OCI-LY7 (cell line): ENCODE measurements around the gene FAM234B. TPM values are rescaled to one million over a fixed set of nuclear protein-coding genes. Genes with fewer than 3 reads are reported as not detected.

Experiments used
- BruUV-seq: library from RNA; stranded (reverse); fragments of 400-500 nt; replicated peaks from 2 replicates; lab custom pipeline; 2021; lab: Mats Ljungman, UMichigan
- CTCF ChIA-PET: fragments of 300-600 bp; sonication (Branson Sonifier 250); formaldehyde crosslinking; loops from one replicate; lab custom pipeline; 2022; ENCODE audit warnings: antibody characterized with exemption; ENCODE audit not compliant: unreplicated experiment; lab: Charles Lee
- POLR2A ChIA-PET: fragments of 300-600 bp; sonication (Branson Sonifier 250); formaldehyde crosslinking; loops from one replicate; lab custom pipeline; 2022; ENCODE audit warnings: antibody characterized with exemption; lab: Charles Lee
- DNase-seq: peaks from one replicate; pipeline ENCODE4 v3.0.0-alpha.2; 2015; ENCODE audit warnings: low spot score
- H2AFZ ChIP-seq: fragments of 200-600 bp; sonication (generic), shearing (Covaris generic); 2 replicates; pipeline ENCODE4 v1.6.1; 2014; ENCODE audit warnings: mild to moderate bottlenecking, antibody characterized with exemption, low read length, moderate library complexity
- H3K27ac ChIP-seq: fragments of 200-600 bp; sonication (generic); 2 replicates; pipeline ENCODE4 v1.5.1; 2014; ENCODE audit warnings: mixed run types, low read depth, mild to moderate bottlenecking, moderate library complexity, low read length, inconsistent platforms; ENCODE audit not compliant: poor library complexity, severe bottlenecking
- H3K36me3 ChIP-seq: fragments of 200-600 bp; sonication (generic); 2 replicates; pipeline ENCODE4 v1.6.1; 2014; ENCODE audit warnings: mild to moderate bottlenecking, antibody characterized with exemption, low read length, moderate library complexity, mixed read lengths; ENCODE audit not compliant: insufficient read depth
- H3K4me1 ChIP-seq: fragments of 200-600 bp; sonication (generic); 2 replicates; pipeline ENCODE4 v1.5.1; 2014; ENCODE audit warnings: mild to moderate bottlenecking, low read length; ENCODE audit not compliant: insufficient read depth, poor library complexity, severe bottlenecking
- H3K4me2 ChIP-seq: fragments of 200-600 bp; sonication (generic); 2 replicates; pipeline ENCODE4 v1.6.1; 2014; ENCODE audit warnings: mild to moderate bottlenecking, low read length
- H3K4me3 ChIP-seq: fragments of 200-600 bp; sonication (generic); 2 replicates; pipeline ENCODE4 v1.5.1; 2014; ENCODE audit warnings: mild to moderate bottlenecking, low read depth, low read length; ENCODE audit not compliant: poor library complexity, severe bottlenecking
- H3K79me2 ChIP-seq: fragments of 200-600 bp; sonication (generic); 2 replicates; pipeline ENCODE4 v1.6.1; 2016; ENCODE audit warnings: low read depth, mild to moderate bottlenecking, low read length, moderate library complexity, mixed read lengths; ENCODE audit not compliant: insufficient read depth
- H3K9me2 ChIP-seq: fragments of 200-600 bp; sonication (generic); 2 replicates; pipeline ENCODE4 v1.6.1; 2016; ENCODE audit warnings: mild to moderate bottlenecking, low read length, mixed read lengths; ENCODE audit not compliant: insufficient read depth
- H3K9me3 ChIP-seq: fragments of 200-600 bp; sonication (generic); 2 replicates; pipeline ENCODE4 v1.6.1; 2014; ENCODE audit warnings: mild to moderate bottlenecking, mixed run types, low read length, mixed read lengths
- H4K20me1 ChIP-seq: fragments of 200-600 bp; sonication (generic); 2 replicates; pipeline ENCODE4 v1.6.1; 2014; ENCODE audit warnings: mild to moderate bottlenecking, antibody characterized with exemption, low read length, moderate library complexity, mixed read lengths; ENCODE audit not compliant: insufficient read depth
- CTCF ChIP-seq: fragments of 200-600 bp; sonication (generic); conservative IDR thresholded peaks from 2 replicates; pipeline ENCODE4 v1.5.1; 2014; ENCODE audit warnings: mild to moderate bottlenecking, antibody characterized with exemption, low read length, moderate library complexity, mixed read lengths
- EZH2phosphoT487 ChIP-seq: fragments of 200-600 bp; sonication (generic); IDR thresholded peaks from 2 replicates; pipeline ENCODE4 v1.6.1; 2018; ENCODE audit warnings: low read depth, borderline replicate concordance, mild to moderate bottlenecking, mixed run types, antibody characterized with exemption, low read length, moderate library complexity, mixed read lengths
- intact Hi-C: fragments of 100-400 bp; cut with micrococcal nuclease; formaldehyde crosslinking; loops from one replicate; pipeline ENCODE4 v1.10.0; 2022; ENCODE audit not compliant: unreplicated experiment
- total RNA-seq, 2 experiments: library from RNA; depleted of rRNA in 1 of 2; stranded (reverse); fragments of >200 nt in 1 of 2; shearing (Covaris generic) in 1 of 2; gene quantifications; 2 replicates each; pipeline ENCODE4 v1.2.3, GENCODE V29; 2014 to 2022

Gene FAM234B
- total RNA-seq, 2 experiments from 2014 or later, result 4.7 to 7.0 TPM

GRCh38 chr12:13117029-13117428, 72.8 kb downstream of the FAM234B start:
- Histone ChIP-seq H3K9me3 (no peaks in the 10 kb centered on the region), H3K4me3 (no peak overlapping the region), H3K27ac (no peak overlapping the region), H3K4me1 (no peaks in the 10 kb centered on the region), H3K4me2 (no peak overlapping the region), H3K79me2 (no peaks in the 10 kb centered on the region), H4K20me1 (no peaks in the 10 kb centered on the region), H3K9me2 (no peaks in the 10 kb centered on the region), H2AFZ (no peak overlapping the region), H3K36me3 (no peaks in the 10 kb centered on the region)
- intact Hi-C loops, result no loop called here
- no peak for DNase-seq
- ChIA-PET CTCF (interaction anchor here (0.6 kb wide), 1 partner anchor 460 kb away, joined by 3 read pairs; no protein-coding TSS in a partner anchor), POLR2A (interaction anchor here (0.6 to 1.2 kb wide), 2 partner anchors 99 to 195 kb away, joined by 3 to 4 read pairs; no protein-coding TSS in a partner anchor)
- BruUV-seq, result no TSS peak
- TF ChIP-seq EZH2phosphoT487 (no peak), CTCF (no peak)

- intact Hi-C loops, result no loop called here
- Histone ChIP-seq H3K36me3 (no peaks in the 10 kb centered on the region), H3K9me2 (no peaks in the 10 kb centered on the region), H3K79me2 (no peaks in the 10 kb centered on the region), H3K4me3 (no peak overlapping the region), H2AFZ (no peak overlapping the region), H3K4me1 (no peaks in the 10 kb centered on the region), H3K27ac (no peak overlapping the region), H3K9me3 (no peaks in the 10 kb centered on the region), H3K4me2 (no peak overlapping the region), H4K20me1 (no peaks in the 10 kb centered on the region)
- ChIA-PET CTCF (interaction anchor here (0.6 kb wide), 1 partner anchor 92 kb away, joined by 3 read pairs; no protein-coding TSS in a partner anchor), POLR2A (no interaction called here)
- TF ChIP-seq CTCF (no peak), EZH2phosphoT487 (no peak)
- DNase-seq, result no peak
- BruUV-seq, result no TSS peak
Observed at GRCh38 chr12:13119826-13120225, 75.6 kb downstream of the FAM234B start.

GRCh38 chr12:13120413-13120812, 76.2 kb downstream of the FAM234B start:
- BruUV-seq, result no TSS peak
- ChIA-PET CTCF (no interaction called here), POLR2A (interaction anchor here (0.8 kb wide), 1 partner anchor 64 kb away, joined by 3 read pairs; no protein-coding TSS in a partner anchor)
- intact Hi-C loops, result no loop called here
- no peak overlapping the region for H2AFZ ChIP-seq
- no peaks in the 10 kb centered on the region for H3K79me2 ChIP-seq
- H4K20me1 ChIP-seq, result no peaks in the 10 kb centered on the region
- DNase-seq, result no peak
- no peaks in the 10 kb centered on the region for H3K4me1 ChIP-seq
- H3K9me3 ChIP-seq, result no peaks in the 10 kb centered on the region
- no peak overlapping the region for H3K4me2 ChIP-seq
- no peaks in the 10 kb centered on the region for H3K9me2 ChIP-seq
- H3K36me3 ChIP-seq, result no peaks in the 10 kb centered on the region
- TF ChIP-seq EZH2phosphoT487, result no peak
- H3K4me3 ChIP-seq, result no peak overlapping the region
- H3K27ac ChIP-seq, result no peak overlapping the region
